Putamen (tissue), 1 donor: ENCODE data around the gene LRRC32.
"Not testable (repeated sequence)": the region's sequence is repeated elsewhere in the genome, so short reads cannot be mapped to it uniquely, and the experiment has no call there.

Source experiments
- DNase-seq: peaks from one replicate; pipeline ENCODE4 v3.0.0-alpha.2; 2016; ENCODE audit warnings: low spot score

The LRRC32 gene

DNA sequence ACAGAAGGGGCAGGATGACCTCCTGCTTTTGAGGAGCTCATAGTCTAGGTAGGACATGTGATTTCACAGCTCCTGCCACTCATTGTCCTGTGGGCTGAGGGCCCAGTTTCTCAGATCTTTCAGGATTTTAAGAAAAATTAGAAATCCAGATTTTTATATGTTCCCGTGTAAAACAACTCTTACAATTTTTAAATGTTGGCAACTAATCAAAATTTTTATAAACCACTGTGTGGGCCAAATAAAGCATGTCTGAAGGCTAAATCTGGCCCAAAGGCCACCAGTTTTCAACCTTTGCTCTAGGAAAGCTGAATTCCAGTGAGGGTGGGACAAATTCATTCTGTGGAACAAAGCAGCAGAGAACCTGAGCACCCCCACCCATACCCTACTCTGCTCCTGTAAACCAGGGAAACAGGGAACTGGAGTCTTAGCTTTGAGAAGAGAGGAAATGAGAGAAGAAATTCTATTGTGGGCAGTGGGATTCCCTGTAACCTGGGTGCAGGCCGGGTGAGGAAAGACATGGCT lies 20.6 kb downstream of the LRRC32 start:
- no peak for DNase-seq

DNA sequence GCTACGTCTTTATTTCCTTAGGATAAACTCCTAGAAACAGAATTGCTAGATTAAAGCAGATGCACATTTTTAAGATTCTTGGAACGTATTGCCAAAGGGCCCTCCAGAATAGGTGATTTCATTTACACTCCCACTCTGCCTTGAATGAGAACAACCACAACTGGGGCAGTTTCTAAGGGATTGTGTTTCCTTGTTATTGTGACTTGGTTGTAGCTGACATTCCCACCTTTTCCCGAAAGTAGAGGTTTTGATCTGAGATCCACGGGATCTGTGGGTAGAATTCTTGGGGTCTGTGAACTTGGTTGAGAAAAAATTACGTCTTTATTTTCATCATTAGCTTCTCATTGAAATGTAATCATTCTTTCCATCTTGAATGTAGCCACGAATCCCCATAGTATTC lies 21.5 kb downstream of the LRRC32 start:
- no peak for DNase-seq

DNA sequence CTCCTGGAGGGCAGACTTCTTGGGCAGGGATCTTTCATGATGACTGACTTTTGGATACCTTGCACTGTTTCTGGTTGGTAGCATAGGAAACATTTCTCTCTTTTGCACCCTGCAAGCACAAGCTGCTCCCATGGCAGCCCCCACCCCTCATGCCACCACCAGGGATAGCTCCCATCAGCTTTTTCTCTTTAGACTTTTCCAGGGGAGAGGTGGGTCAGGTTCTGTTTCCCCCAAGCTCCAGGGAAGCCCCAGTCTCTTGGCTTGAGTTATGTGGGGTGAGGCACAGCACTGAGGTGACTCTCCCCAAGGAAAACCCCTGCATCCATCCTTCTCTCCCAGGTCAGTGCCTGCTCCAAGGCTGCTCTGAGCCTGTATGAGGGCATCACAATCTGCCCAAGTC lies 22.5 kb downstream of the LRRC32 start:
- DNase-seq: no peak

DNA sequence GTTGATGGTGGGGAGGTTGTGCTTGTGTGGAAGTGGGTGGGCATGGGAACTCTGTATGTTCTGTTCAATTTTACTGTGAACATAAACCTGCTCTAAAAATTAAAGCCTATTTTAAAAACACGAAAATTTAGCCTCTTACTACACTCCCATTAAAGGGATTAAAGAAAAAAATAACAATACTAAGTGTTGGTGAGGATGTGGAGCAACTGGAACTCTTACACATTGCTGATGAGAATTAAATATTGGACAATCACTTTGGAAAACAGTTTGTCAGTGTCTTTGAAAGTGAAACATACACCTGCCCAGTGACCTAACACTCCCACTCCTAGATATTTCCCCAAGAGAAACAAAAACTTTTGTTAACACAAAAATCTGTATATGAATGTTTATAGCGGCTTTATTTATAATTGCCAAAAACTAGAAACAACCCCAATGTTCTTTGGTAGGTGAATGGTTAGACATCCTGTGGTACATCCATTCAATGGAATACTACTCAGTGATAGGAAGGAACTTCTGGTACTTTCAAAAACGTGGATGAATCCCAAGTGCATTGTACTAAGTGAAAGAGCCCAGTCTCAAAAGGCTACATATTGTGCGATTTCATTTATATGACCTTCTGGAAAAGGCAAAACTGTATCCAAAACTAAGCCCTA lies 23.5 kb downstream of the LRRC32 start:
- DNase-seq: no peak

DNA sequence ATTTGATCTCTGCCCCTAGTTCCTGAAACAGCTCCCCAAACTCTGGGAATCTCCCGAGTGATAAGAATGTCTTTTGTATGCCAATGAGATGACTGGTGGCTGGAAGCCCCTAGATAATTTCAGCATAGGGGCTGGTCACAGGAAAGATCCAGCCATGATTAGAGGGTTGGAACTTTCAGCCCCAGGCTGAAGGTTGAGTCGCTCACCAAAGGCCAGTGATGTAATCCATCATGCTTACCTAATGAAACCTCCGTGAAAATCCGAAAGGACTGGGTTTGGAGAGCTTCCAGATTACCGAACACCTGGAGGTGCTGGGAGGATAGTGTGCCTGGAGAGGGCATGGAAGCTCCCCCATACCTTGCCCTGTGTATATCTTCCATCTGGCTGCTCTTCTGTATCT lies 26.0 kb downstream of the LRRC32 start:
- DNase-seq: no peak

DNA sequence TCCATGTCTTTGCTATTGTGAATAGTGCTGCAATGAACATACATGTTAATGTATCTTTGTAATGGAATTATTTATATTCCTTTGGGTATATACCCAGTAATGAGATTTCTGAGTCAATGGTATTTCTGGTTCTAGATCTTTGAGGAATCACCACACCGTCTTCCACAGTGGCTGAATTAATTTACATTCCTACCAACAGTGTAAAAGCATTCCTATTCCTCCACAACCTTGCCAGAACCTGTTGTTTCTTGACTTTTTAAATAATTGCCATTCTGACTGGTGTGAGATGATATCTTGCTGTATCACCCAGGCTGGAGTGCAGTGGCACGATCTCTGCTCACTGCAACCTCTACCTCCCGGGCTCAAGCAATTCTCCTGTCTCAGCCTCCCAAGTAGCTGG lies 26.8 kb downstream of the LRRC32 start:
- DNase-seq: not testable (repeated sequence)

DNA sequence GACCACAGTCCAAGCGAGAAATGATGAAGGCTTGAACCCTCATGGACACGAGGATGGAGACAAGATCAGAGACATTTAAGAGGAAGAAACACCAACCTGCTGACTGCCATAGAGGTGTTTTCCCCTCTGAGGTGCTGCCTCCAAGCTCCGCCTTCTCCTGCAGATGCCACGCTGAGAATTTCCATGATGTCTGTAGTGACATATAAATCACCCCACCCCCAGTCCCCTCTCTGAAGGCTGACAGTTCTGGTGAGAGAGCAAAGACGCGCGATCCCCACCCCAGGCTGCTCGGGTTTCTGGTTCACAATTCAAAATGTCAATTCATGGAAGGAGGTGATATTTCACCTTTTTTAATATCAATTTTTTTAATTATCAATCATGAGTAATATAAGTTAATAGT lies 28.2 kb downstream of the LRRC32 start:
- no peak for DNase-seq

DNA sequence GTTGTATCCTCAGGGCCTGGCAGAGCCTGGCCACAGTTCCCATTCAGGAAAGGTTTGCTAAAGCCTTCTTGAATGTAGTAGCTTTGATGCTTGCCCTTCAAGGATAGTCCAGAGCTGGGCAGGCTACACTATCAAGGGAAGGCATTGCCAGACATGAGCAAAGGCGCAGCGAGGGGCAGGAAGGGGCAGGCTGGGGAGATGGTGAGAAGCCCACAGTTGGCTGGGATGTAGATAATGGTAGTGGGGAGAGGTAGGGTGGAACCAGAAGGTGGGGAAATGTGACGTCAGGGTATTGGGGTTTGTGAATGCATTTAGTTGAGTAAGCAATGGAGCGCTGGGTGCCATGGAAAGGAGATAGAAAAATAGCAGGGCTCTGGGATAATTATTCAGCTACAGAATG lies 28.6 kb downstream of the LRRC32 start:
- no peak for DNase-seq

DNA sequence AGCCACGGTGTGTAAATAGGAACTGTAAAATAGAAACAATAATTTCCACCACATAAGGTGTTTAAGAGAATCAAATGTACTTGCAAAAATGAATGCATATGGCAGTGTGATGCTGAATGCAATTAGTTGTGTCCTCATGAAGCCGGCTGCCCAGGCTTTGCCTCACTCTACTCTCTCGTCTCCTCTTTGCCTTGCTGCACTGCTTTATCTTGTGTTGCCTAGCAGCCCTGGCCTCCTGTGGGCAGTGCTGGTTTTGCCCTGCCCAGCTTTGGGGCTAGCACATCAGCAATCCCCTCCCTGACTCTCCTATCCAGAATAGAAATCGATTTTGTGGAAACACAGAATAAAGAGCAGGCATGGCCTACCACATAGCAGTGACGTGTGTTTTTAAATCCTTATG lies 30.0 kb downstream of the LRRC32 start:
- DNase-seq: no peak

DNA sequence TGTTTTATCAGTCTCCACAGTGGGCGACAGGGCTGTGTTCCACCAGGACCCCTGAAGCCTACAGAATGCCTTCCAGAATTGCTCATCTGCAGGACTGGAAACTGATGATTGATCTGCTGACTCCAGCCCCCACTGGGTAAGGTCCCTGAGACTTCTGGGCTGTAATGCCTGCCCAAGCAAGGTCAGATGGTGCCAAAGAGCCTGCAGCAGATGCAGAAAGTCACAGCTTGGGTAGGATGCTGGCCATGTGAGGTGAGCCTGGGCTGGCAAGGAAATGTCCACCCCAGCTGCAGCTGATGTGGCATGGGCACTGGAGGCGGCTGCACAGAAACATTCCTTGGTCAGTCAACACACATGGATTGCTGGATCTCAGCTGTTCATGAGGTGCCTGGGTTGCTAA lies 30.9 kb downstream of the LRRC32 start:
- no peak for DNase-seq

DNA sequence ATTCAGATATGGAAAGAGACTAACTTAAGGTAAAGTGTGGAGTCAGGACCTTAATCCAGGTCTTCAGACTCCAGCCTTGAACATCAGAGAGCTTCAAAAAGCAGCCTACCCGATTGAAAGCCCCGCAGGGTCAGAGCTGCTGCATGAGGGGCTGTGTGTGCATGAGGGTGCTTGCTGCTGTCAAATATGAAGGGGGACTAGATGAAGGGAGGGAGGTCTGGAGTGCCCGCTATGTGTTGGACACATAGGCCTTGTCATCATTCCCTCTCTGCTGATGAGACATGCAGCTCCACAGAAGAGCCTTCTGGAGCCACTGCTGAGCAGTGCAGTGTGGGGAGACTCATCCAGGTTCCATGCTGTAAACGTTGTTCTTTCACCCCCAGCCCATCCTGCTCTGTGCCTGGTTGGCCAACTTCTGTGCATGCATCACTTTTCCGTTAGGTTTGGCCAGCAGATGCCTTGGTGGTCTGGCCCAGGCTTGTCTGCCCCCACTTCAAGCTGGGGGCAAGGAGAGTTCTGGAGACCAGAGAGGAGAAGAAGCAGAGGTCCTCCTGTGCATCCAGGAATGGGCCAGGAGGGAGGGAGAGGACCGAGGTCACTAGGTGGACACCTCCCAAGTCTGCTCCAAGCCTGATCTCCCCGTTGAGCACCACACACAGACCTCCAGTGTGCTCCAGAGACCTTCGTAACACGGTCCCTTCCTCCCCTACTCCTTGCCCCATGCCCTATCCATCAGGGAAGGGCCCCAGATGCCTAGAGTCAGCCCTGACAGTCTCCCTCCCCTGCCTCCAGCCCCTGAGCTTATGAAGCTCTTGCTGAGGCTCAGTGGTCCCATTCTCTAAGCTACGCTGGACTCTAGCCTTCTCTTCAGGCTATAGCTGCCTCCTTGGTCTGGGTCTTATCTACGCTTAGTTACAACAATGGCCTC lies 32.0 kb downstream of the LRRC32 start:
- no peak for DNase-seq

DNA sequence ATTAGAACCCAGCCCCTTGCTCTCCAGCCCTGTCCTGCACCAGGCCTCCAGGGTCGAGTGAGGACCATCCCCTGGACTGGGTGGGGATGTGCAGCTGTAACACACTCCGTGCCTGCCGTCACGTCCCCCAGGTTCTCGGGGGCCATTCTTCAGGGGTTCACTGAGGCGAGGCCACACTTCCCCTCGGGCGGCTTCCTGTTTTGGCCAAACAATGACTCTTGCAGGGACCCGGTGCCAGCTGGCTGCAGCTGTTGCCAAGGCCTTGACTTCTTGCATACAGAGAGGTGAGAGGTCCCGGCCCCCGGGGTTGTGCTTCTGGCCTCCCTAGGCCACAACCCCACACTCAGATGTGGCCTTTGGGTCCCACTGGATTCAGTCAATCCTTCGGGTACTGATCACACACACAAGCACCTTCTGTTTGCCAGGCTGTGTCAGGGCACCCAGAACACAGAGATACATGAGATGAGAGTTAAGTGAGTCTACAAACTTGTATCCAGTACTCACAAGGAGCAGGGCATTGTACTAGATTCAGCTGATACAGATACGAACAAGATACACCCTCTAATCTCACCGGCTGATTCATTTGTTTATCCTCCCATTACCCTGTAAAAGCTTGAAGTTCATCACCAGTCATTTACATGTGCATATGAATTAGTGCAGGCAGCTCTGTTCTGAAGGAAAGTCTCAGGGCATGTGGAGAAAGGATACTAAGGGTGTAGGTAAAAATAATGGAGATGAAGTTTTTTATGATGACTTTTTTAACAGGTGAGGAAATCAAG lies 32.9 kb downstream of the LRRC32 start:
- DNase-seq: no peak

DNA sequence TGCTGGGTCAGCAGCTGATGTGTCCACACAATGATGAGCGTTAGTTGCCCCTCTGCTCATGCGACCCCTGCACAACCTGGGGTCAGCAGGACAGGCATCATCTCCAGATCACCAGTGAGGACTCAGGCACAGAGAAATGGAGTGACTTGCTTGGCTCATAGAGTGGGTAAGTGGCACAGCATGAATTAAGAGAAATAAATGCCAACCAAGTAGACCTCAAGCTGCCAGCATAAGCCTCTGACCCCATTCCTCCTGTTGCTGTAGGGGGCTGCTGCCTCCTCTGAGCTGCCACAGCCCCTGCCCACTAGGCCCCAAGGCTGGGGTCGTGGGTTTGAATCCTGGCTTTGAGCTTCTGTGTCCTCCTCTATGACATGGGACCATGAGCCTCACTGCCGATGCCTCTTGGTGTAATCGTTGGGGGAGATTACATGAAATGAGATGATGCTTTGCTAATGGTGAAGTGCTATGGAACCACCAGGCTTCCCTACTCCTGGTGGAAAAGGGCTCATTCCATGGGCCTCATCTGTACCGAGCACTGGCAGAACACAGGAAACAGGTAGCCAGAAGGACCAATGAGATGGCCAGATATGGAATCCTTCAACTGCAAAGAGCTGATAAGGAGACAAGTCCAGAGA lies 33.6 kb downstream of the LRRC32 start:
- DNase-seq: no peak

DNA sequence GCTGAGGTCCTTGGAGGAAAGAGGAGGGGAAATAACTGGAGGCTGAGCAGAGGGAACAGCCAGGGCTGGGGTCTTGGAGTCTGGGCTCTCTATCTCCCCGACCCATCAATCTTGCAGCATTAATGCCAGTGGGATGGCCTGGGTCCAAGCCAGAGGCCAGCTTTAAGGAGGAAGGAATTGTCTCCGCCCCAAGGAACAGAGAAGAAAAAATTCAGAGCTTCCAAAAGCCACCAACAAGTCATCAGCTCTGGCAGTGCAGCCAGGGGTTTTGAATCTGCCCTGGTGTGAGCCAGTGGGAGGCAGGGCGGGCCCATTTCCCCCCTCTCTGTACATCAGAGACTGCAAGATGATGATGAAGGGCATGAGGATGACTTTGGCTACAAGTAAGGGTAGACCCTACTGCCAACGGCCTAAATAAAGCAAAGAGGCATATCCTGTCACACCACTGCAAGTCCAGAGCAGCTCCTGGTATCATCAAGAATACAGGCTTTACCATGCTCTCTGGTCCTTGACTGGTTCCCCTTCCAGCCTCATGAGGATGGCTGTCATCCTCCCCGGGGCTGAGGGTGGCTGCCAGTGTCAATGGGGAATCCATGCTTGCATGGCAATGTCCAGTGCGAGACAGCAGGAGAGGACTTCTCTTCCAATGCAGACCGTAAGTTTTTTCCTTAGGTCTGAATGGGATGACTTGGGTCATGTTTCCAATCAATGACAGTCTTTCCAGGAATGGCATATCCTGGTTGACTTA lies 34.4 kb downstream of the LRRC32 start:
- no peak for DNase-seq

DNA sequence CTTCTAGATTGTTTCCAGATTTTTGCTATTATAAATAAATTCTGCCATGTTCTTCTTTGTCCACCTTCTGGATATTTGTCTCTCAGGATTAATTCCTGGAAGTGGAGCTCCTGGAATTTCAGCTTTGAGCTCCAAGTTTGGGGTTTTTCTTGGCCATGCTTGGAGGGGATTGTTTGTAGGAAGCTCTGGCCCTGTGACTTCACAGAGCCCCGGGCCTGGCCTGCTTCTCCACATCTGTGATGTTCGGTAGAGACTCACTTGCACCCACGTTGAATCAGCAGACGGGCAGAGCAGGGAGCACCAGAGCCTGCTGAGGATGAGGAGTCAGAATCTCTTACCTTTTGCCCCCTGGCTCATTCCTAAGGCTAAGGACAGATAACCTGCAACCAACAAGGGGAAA lies 35.7 kb downstream of the LRRC32 start:
- no peak for DNase-seq

DNA sequence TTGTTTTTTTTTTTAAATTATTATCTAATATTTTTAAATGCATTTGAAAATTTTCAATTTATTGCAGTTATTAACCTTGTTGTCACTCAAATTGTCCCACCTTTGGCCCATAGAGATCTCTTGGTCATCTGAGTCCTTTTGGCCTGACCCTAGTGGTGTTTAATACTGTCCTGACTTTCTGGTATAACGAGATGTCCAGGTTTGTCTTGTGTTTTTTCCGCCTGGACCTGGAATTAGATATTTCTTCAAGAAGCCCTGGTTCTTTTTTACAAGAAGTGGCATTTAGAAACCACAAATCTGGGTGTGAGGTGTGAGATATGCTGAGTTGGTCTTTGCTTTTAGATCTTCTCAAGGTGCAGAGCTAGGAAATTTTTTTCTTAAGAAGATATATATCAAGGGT lies 38.1 kb downstream of the LRRC32 start:
- DNase-seq: no peak

DNA sequence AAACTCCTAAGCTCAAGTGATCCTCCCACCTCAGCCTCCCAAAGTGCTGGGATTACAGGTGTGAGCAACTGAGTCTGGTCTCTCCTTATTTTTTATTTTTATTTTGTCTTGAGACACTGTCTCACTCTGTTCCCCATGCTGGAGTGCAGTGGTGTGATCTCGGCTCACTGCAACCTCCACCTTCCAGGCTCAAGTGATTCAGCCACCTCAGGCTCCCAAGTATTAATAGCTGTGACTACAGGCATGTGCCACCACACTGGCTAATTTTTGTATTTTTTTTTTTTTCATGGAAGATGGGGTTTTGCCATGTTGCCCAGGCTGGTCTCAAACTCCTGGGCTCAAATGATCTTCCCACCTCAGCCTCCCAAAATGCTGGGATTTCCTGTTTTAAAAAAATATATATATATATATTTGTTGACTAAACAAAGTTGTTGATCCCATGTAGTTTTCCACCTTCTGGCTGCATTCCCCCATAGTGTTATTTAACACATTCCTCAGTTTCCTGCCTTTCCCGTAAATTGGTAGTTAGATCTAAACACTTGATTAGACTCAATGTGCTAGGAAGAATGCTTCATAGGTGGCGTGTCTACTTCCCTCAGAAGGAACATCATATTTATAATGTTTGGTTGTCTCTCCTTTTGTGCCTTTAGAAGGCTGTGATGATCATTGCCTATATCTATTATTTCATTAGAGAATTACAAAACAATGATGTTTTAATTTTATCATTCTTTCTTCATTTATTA lies 38.8 kb downstream of the LRRC32 start:
- DNase-seq: no peak

DNA sequence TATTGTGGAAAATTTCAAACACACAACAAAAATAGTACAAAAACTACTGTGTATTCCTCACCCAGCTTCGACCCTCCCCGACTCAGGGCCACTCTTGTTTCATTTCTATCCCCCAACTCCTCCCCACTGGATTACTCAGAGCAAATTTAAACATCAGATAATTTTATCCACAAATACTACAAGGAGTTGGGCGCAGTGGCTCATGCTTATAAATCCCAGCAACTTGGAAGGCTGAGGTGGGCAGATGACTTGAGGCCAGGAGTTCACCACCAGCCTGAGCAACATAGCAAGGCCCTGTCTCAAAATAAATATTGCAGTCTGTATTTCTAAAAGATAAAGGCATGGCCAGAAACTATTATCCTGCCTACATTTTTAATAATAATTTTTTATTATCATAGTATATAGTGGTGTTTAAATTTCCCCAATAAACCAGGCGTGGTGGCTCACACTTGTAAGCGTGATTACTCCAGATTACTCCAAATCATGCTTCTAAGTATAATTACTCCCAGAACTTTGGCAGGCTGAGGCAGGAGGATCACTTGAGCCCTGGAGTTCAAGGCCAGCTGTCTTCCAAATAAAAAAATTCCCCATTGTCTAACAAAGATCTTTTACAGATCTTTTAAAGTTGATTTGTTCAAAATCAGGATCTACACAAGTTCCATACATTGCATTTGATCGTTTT lies 39.8 kb downstream of the LRRC32 start:
- DNase-seq: no peak

DNA sequence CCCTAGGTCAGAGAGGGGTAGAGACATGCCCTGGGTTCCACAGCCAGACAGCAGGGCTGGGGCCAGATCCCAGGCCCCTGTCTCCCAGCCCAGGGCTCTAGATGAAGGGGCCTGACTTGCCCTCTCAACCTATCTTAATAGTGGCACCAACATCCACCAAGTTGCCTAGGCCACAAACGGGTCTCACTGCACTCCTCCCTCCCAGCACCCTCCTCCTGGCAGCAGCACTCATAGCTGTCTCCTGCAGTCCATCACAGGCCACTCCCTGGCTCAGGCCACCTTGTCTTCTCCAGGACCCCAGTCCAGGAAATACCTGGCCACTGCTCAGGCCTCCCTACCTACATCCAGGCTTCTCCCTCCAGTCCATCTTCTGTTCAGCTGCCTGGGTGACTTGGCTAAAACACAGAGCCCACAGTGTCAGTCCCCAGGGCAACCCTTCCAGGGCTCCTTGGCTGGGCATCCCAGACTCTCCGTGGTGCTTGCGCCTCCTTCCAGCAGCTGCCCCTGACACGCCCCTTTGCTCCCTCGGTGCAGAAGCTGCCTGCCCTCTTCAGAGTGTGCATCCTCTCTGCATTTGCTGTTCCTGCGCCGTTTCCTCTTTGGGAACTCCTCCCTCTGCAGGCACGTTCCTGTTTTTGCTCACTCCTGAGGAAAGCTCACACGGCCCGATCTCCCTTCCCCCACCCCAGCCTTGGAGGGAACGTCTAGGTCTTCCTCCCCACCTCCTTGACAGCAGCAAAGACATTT lies 40.5 kb downstream of the LRRC32 start:
- DNase-seq: no peak
